ENCODE data around the gene FHL2.

Gene FHL2

GRCh38 chr2:105421053-105421452 lies 22.2 kb upstream of the FHL2 start:
- no peak for TF ChIP-seq CTCF (conservative IDR thresholded peaks at IDR 0.05)
- no peak overlapping the region for H3K27ac ChIP-seq

DNA sequence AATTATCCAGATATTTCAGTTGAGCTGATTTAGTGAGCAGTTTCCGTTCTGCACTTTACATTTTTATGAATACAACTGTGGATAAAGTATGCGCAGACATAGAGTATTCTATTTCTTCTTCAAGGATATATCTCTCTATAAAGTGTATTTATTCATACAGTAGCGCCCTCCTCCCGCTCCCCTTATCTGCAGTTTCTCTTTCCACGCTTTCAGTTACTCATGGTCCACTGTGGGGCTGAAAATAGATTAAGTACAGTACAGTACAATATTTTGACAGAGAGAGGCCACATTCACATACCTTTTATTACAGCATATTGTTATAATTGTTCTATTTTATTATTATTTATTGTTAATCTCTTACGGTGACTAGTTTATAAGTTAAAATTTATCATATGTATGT lies 19.7 kb upstream of the FHL2 start:
- TF ChIP-seq CTCF (conservative IDR thresholded peaks at IDR 0.05) = no peak
- H3K27ac ChIP-seq = no peak overlapping the region

GRCh38 chr2:105417857-105418436 lies 19.1 kb upstream of the FHL2 start:
- H3K27ac ChIP-seq = no peak overlapping the region
- TF ChIP-seq CTCF (conservative IDR thresholded peaks at IDR 0.05) = no peak

GRCh38 chr2:105416156-105416555 lies 17.3 kb upstream of the FHL2 start:
- no peak for TF ChIP-seq CTCF (conservative IDR thresholded peaks at IDR 0.05)
- no peak overlapping the region for H3K27ac ChIP-seq

GRCh38 chr2:105415007-105415406 lies 16.2 kb upstream of the FHL2 start:
- no peak overlapping the region for H3K27ac ChIP-seq
- no peak for TF ChIP-seq CTCF (conservative IDR thresholded peaks at IDR 0.05)

- no peak for TF ChIP-seq CTCF (conservative IDR thresholded peaks at IDR 0.05)
- no peak overlapping the region for H3K27ac ChIP-seq
Observed at GRCh38 chr2:105413206-105413605, 14.4 kb upstream of the FHL2 start.

DNA sequence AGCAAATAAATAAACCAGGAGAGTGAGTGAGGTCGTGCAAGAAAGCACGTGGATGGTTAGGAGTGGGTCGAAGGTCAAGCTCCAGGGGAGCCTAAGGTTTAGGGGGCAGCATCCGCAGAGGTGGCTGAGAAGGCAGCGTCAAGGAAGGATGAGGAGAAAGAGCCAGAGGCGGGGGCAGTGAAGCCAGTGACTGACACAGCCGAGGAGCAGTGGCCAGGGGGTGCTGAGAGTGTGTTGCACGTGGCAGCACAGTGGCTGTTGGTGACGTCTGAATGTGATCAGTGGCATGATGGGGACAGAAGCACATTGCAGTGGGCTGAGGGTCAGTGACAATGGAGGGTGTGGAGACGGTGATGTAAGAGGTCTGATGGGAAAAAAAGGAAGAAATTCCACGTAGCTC lies 13.7 kb upstream of the FHL2 start:
- TF ChIP-seq CTCF (conservative IDR thresholded peaks at IDR 0.05) = no peak
- H3K27ac ChIP-seq = no peak overlapping the region
